Astrocyte (in vitro differentiated cells and primary cell): ENCODE data around the gene ARIH2. TPM values are rescaled to one million over a fixed set of nuclear protein-coding genes. Genes with fewer than 3 reads are reported as not detected.

ENCODE experiments used
- DNase-seq: peaks from one replicate; pipeline ENCODE4 v3.0.0-alpha.2; 2010; ENCODE audit warnings: low read depth
- FAIRE-seq: peaks from 2 replicates; lab custom pipeline; 2011; peaks lifted over from hg19 to GRCh38; lab: Jason Lieb, UNC
- H2AFZ ChIP-seq: 2 replicates; pipeline ENCODE4 v1.6.0; 2012; ENCODE audit warnings: low read depth, low read length, inconsistent platforms
- H3K27ac ChIP-seq: 2 replicates; pipeline ENCODE4 v1.5.1; 2011; ENCODE audit warnings: low read depth, low read length, inconsistent platforms
- H3K27me3 ChIP-seq: 2 replicates; pipeline ENCODE4 v1.6.0; 2011; ENCODE audit warnings: low read length, inconsistent platforms; ENCODE audit not compliant: insufficient read depth
- H3K36me3 ChIP-seq: 2 replicates; pipeline ENCODE4 v1.5.1; 2011; ENCODE audit warnings: low read length, inconsistent platforms; ENCODE audit not compliant: insufficient read depth
- H3K4me1 ChIP-seq: 2 replicates; pipeline ENCODE4 v1.5.1; 2011; ENCODE audit warnings: low read length, inconsistent platforms; ENCODE audit not compliant: insufficient read depth
- H3K4me2 ChIP-seq: 2 replicates; pipeline ENCODE4 v1.6.0; 2012; ENCODE audit warnings: low read length, inconsistent platforms
- H3K4me3 ChIP-seq: 2 replicates; pipeline ENCODE4 v1.5.1; 2011; ENCODE audit warnings: low read depth, mild to moderate bottlenecking, low read length, inconsistent platforms; ENCODE audit not compliant: insufficient read depth
- H3K79me2 ChIP-seq: 2 replicates; pipeline ENCODE4 v1.6.0; 2012; ENCODE audit warnings: mild to moderate bottlenecking, low read length, inconsistent platforms; ENCODE audit not compliant: insufficient read depth
- H3K9ac ChIP-seq: 2 replicates; pipeline ENCODE4 v1.6.0; 2012; ENCODE audit warnings: mild to moderate bottlenecking, low read length, inconsistent platforms
- H3K9me3 ChIP-seq: 2 replicates; pipeline ENCODE4 v1.5.1; 2012; ENCODE audit warnings: low read depth, mild to moderate bottlenecking, low read length, inconsistent platforms; ENCODE audit not compliant: insufficient read depth
- H4K20me1 ChIP-seq: 2 replicates; pipeline ENCODE4 v1.6.0; 2012; ENCODE audit warnings: low read length, inconsistent platforms; ENCODE audit not compliant: insufficient read depth
- H3K27ac Mint-ChIP-seq: one replicate; pipeline ENCODE4 v1.8.0; 2021; ENCODE audit warnings: mild to moderate bottlenecking, mixed read lengths; ENCODE audit not compliant: unreplicated experiment
- H3K27me3 Mint-ChIP-seq: one replicate; pipeline ENCODE4 v1.8.0; 2021; ENCODE audit warnings: low read depth, mixed read lengths; ENCODE audit not compliant: unreplicated experiment
- H3K36me3 Mint-ChIP-seq: one replicate; pipeline ENCODE4 v1.8.0; 2021; ENCODE audit warnings: low read depth, mixed read lengths; ENCODE audit not compliant: unreplicated experiment
- H3K4me1 Mint-ChIP-seq: one replicate; pipeline ENCODE4 v1.8.0; 2021; ENCODE audit warnings: low read depth, mixed read lengths; ENCODE audit not compliant: unreplicated experiment
- H3K4me3 Mint-ChIP-seq: one replicate; pipeline ENCODE4 v1.8.0; 2021; ENCODE audit warnings: mild to moderate bottlenecking, moderate library complexity, mixed read lengths; ENCODE audit not compliant: unreplicated experiment
- H3K9me3 Mint-ChIP-seq: one replicate; pipeline ENCODE4 v1.8.0; 2021; ENCODE audit warnings: mild to moderate bottlenecking, mixed read lengths; ENCODE audit not compliant: unreplicated experiment
- EZH2 ChIP-seq: IDR thresholded peaks from 2 replicates; pipeline ENCODE4 v1.6.1; 2012; ENCODE audit warnings: mild to moderate bottlenecking, low read length, inconsistent platforms; ENCODE audit not compliant: insufficient read depth
- total RNA-seq: library from RNA; stranded (reverse); gene quantifications from 2 replicates; pipeline ENCODE4 v1.2.1, GENCODE V29; 2021
- TF ChIP-seq, protein P1 (sequence below): IDR thresholded peaks from 2 replicates; pipeline ENCODE4 v1.5.1; 2011; ENCODE audit warnings: low read depth, mild to moderate bottlenecking, inconsistent platforms, low read length, moderate library complexity; ENCODE audit not compliant: insufficient read depth

The ARIH2 gene
- total RNA-seq, 1 donor from 2014 or later, result 94.6 TPM

GRCh38 chr3:48982686-48983085 is 64.0 kb downstream of the ARIH2 start:
- DNase-seq, result no peak

GRCh38 chr3:48983096-48983495 is 64.5 kb downstream of the ARIH2 start:
- Histone ChIP-seq H3K79me2 (no peaks in the 10 kb centered on the region), H3K27me3 (no peaks in the 10 kb centered on the region), H4K20me1 (peaks cover 19% of the 10 kb centered on the region), H3K4me2 (no peak overlapping the region), H3K4me3 (no peak overlapping the region), H3K36me3 (peaks cover 36% of the 10 kb centered on the region), H2AFZ (no peak overlapping the region), H3K27ac (no peak overlapping the region), H3K9ac (no peak overlapping the region), H3K4me1 (no peaks in the 10 kb centered on the region), H3K9me3 (no peaks in the 10 kb centered on the region)
- TF ChIP-seq, protein P1, sequence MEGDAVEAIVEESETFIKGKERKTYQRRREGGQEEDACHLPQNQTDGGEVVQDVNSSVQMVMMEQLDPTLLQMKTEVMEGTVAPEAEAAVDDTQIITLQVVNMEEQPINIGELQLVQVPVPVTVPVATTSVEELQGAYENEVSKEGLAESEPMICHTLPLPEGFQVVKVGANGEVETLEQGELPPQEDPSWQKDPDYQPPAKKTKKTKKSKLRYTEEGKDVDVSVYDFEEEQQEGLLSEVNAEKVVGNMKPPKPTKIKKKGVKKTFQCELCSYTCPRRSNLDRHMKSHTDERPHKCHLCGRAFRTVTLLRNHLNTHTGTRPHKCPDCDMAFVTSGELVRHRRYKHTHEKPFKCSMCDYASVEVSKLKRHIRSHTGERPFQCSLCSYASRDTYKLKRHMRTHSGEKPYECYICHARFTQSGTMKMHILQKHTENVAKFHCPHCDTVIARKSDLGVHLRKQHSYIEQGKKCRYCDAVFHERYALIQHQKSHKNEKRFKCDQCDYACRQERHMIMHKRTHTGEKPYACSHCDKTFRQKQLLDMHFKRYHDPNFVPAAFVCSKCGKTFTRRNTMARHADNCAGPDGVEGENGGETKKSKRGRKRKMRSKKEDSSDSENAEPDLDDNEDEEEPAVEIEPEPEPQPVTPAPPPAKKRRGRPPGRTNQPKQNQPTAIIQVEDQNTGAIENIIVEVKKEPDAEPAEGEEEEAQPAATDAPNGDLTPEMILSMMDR, result no peak
- TF ChIP-seq EZH2, result no peak
- H3K27ac Mint-ChIP-seq, result no peak overlapping the region
- H3K9me3 Mint-ChIP-seq, result no peaks in the 10 kb centered on the region
- no peak for DNase-seq
- H3K27me3 Mint-ChIP-seq, result no peaks in the 10 kb centered on the region
- peaks cover 28% of the 10 kb centered on the region for H3K36me3 Mint-ChIP-seq
- FAIRE-seq, result no peak
- H3K4me3 Mint-ChIP-seq, result no peak overlapping the region
- H3K4me1 Mint-ChIP-seq, result peaks cover 9% of the 10 kb centered on the region

More at GRCh38 chr3:48982686-48983085, 64.0 kb downstream of the ARIH2 start:
- peaks cover 7% of the 10 kb centered on the region for H3K4me1 Mint-ChIP-seq
- TF ChIP-seq, protein P1, result no peak
- TF ChIP-seq EZH2, result no peak
- Histone ChIP-seq H3K27me3 (no peaks in the 10 kb centered on the region), H3K9me3 (no peaks in the 10 kb centered on the region), H3K79me2 (no peaks in the 10 kb centered on the region), H3K9ac (no peak overlapping the region), H3K36me3 (peaks cover 40% of the 10 kb centered on the region), H2AFZ (no peak overlapping the region), H3K4me3 (no peak overlapping the region), H3K4me1 (no peaks in the 10 kb centered on the region), H4K20me1 (peaks cover 19% of the 10 kb centered on the region), H3K4me2 (no peak overlapping the region), H3K27ac (no peak overlapping the region)
- H3K36me3 Mint-ChIP-seq, result peaks cover 28% of the 10 kb centered on the region
- H3K9me3 Mint-ChIP-seq, result no peaks in the 10 kb centered on the region
- FAIRE-seq, result no peak
- no peak overlapping the region for H3K27ac Mint-ChIP-seq
- H3K27me3 Mint-ChIP-seq, result no peaks in the 10 kb centered on the region
- no peak overlapping the region for H3K4me3 Mint-ChIP-seq

DNA sequence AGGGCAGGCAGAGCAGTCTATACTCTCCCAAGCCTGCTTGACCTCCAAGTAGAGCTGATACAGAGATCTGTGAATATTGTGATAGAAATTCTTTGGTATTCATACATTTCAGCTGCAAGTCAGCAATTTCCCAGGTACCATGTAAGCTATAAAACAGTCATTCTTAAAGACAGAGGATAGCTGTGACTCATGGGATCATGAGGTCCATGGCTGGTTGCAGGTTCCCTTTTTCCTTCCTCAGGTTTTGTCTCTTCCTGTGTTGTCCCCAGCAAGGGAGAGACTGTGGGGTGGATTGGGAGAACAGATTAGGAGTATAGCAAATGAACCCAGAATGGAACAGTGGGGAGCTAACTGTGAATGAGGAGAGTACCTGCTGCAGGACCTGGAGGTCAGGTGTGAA is 66.0 kb downstream of the ARIH2 start:
- FAIRE-seq (no peak), DNase-seq (no peak)
- Histone ChIP-seq H3K79me2 (no peaks in the 10 kb centered on the region), H3K27me3 (no peaks in the 10 kb centered on the region), H3K36me3 (peaks cover 28% of the 10 kb centered on the region), H4K20me1 (peaks cover 19% of the 10 kb centered on the region), H3K9me3 (no peaks in the 10 kb centered on the region), H3K4me2 (no peak overlapping the region), H3K9ac (no peak overlapping the region), H2AFZ (no peak overlapping the region), H3K27ac (no peak overlapping the region), H3K4me1 (peaks cover 8% of the 10 kb centered on the region), H3K4me3 (no peak overlapping the region)
- Mint-ChIP-seq H3K4me1 (peaks cover 17% of the 10 kb centered on the region), H3K4me3 (no peak overlapping the region), H3K27ac (no peak overlapping the region), H3K36me3 (peaks cover 23% of the 10 kb centered on the region), H3K9me3 (no peaks in the 10 kb centered on the region), H3K27me3 (no peaks in the 10 kb centered on the region)
- TF ChIP-seq, protein P1, result no peak
- no peak for TF ChIP-seq EZH2
